G401.6 (cell line): ENCODE results near the gene SPRR2A.
"Not testable (repeated sequence)": the region's sequence is repeated elsewhere in the genome, so short reads cannot be mapped to it uniquely, and the experiment has no call there.

Experiments used
- FAIRE-seq: peaks from 2 replicates; lab custom pipeline; 2012; peaks lifted over from hg19 to GRCh38; lab: Jason Lieb, UNC

The SPRR2A gene

DNA sequence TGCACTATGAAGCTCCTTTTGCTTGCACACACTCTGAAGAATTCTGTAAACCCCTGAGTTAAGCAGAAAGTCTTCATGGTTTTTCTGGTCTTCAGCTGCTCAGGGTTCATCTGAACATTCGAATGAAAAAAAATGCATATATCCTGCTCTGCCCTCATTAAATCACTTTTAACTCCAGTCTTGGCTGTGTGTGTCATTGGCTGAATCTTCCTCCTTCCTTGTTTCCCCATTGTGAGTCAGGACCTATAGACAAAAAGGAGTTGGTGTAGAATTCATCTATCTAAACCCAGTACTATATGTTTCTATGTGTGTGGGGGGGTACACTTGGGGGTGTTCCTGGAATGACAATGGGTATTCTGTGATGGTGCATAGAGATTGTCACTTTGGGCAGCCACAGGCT, 32.9 kb downstream of the SPRR2A start:
- FAIRE-seq = no peak

- FAIRE-seq = no peak
Measured at GRCh38 chr1:153023109-153023508, 34.2 kb downstream of the SPRR2A start.

- not testable (repeated sequence) for FAIRE-seq
Measured at GRCh38 chr1:153022340-153022739, 35.0 kb downstream of the SPRR2A start.

DNA sequence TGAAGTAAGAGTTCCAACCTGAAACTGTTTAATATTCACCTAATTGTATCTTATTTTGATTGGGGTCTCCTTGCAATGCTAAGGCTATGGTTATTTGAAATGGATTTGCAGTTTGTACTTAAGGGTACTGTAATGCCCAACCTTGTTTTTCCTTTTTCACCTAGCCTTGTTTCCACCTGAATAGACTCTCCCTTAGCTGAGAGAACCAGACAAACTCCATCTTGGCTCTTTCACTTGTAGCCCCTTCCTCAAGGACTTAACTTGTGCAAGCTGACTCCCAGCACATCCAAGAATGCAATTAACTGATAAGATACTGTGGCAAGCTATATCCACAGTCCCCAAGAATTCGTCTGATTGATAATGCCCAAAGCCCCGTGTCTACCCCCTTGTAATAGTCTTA, 35.5 kb downstream of the SPRR2A start:
- FAIRE-seq = not testable (repeated sequence)

- not testable (repeated sequence) for FAIRE-seq
Measured at GRCh38 chr1:153011235-153011758, 46.0 kb downstream of the SPRR2A start.
